C4-2B (cell line): ENCODE measurements around the gene ZNF644.
A peak's percentile ranks its signal among the peaks of the same experiment; 100 is the strongest.
"Not testable (repeated sequence)": the region's sequence is repeated elsewhere in the genome, so short reads cannot be mapped to it uniquely, and the experiment has no call there.

Source experiments
- H3K27ac ChIP-seq: fragments of 450-650 bp; 2 replicates; pipeline ENCODE4 v1.5.1; 2017
- ZFX ChIP-seq: fragments of 450-650 bp; IDR thresholded peaks from 2 replicates; pipeline ENCODE4 v1.6.1; 2017
- TF ChIP-seq, protein P1 (sequence below): fragments of 450-650 bp; conservative IDR thresholded peaks from 2 replicates; pipeline ENCODE4 v1.5.1; 2017; ENCODE audit warnings: mild to moderate bottlenecking

The ZNF644 gene

DNA sequence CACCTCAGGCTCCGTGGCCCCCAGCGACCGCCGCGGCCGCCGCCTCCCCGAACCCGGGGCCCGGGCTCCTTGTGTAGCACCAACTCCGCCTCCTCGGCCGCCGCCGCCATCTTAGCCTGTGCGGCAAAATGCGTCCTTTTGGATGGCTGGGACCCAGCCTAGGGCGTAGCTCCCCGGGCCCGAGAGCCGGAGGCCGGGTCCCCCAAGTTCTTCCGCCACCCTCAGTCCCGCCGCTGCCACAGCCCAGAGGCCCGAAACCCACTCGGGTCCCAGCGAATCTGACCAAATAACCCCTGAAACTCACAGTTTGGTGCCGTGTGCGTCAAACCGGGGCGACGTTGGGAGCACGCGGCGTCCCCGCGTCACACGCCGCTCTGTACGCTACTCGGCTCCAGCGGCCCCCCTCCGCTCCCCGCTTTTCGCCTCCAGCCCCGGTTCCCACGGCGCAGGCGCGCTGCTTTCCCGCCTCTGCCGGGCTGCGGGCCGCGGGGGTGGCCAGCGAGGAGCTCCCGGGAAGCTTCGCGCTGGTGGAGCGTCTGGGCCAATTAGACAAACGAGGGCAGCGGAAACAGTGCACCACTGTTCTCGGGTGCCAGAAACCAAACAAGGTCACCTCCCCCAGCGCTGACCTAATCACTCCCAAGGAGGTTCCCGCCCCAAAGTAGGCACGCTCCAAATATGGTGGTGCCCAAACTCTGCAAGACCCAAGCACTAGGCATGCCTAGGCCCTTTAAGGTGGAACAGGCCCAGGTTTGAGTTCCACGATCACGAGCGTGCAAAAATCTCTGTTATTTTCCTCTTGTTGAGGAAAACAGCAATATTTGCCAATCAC lies at the start of gene ZNF644:
Gene ZNF644, minus strand, starts transcription at position 350 of the 832 bp plus-strand sequence. CDS start 39,682 bp downstream, outside the sequence.
- peak; percentile 72 for TF ChIP-seq ZFX
- TF ChIP-seq, protein P1, sequence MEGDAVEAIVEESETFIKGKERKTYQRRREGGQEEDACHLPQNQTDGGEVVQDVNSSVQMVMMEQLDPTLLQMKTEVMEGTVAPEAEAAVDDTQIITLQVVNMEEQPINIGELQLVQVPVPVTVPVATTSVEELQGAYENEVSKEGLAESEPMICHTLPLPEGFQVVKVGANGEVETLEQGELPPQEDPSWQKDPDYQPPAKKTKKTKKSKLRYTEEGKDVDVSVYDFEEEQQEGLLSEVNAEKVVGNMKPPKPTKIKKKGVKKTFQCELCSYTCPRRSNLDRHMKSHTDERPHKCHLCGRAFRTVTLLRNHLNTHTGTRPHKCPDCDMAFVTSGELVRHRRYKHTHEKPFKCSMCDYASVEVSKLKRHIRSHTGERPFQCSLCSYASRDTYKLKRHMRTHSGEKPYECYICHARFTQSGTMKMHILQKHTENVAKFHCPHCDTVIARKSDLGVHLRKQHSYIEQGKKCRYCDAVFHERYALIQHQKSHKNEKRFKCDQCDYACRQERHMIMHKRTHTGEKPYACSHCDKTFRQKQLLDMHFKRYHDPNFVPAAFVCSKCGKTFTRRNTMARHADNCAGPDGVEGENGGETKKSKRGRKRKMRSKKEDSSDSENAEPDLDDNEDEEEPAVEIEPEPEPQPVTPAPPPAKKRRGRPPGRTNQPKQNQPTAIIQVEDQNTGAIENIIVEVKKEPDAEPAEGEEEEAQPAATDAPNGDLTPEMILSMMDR = no peak
- peak within 1 kb of the TSS; percentile 97 for H3K27ac ChIP-seq

DNA sequence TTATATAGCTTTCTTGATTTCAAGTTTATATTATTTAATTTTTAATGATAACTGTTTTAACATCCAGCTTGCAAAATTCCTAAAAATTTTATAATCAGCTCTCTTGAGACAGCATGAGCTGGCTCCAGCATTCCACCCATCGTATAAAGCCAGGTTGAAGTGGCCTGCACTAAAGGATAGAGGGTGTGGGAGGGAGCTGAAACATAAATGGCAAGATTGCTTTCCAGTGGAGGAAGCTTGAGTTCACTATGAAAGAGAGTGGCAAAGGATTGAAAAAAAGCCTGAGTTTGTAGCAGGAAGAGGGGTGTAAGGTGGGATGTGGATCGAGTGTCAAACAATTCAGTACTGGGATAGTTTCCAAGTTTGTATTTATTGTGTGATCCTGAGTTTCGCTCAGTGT lies 48.5 kb upstream of the ZNF644 start:
- no peak overlapping the region for H3K27ac ChIP-seq
- no peak for TF ChIP-seq ZFX
- TF ChIP-seq, protein P1 = no peak

DNA sequence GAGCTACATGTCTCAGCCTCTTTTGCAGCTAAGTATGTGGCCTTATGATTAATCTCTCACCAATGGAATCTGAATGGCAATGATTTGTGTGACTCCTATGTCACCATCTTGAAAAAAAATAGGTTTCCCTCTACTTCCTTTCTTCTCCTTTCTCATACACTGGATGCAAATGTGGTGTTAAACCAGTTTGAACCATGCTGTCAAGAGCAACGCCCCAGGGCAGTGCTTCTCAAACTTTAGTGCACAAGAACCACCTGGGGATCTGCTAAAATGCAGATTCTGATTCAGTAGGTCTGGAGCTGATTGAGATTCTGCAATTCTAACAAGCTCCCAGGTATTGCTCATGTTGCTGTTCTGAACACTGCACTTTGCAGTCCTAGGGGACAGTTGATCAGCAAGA lies 44.7 kb upstream of the ZNF644 start:
- no peak overlapping the region for H3K27ac ChIP-seq
- TF ChIP-seq, protein P1 = no peak
- no peak for TF ChIP-seq ZFX

DNA sequence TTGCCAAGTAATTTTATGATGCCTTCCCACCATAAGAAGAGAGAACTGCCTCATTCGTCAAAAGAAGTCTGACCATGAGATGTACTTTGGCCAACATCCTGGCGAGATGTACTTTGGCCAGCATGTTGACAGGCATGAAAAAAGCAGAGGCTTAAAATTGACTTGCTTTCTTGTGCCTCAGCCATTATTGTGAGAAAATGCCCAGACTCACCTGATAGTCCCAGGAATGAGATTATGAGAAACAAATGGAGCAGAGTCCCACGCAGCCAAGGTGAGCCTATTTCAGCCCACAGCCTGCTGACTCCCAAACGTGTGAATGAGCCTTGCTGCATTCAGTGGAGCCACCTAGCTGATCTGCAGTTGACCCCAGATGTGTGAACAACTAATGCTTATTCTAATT lies 43.5 kb upstream of the ZNF644 start:
- H3K27ac ChIP-seq = no peak overlapping the region
- TF ChIP-seq ZFX = no peak
- TF ChIP-seq, protein P1 = no peak

DNA sequence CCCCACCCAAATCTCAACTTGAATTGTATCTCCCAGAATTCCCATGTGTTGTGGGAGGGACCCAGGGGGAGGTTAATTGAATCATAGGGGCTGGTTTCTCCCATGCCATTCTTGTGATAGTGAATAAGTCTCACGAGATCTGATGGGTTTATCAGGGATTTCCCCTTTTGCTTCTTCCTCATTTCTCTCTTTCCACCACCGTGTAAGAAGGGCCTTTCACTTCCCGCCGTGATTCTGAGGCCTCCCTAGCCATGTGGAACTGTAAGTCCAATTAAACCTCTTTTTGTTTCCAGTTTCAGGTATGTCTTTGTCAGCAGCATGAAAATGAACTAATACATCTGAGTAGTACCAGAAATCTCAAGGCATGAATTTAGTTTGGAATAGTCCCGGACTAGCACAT lies 41.6 kb upstream of the ZNF644 start:
- H3K27ac ChIP-seq = not testable (repeated sequence)

DNA sequence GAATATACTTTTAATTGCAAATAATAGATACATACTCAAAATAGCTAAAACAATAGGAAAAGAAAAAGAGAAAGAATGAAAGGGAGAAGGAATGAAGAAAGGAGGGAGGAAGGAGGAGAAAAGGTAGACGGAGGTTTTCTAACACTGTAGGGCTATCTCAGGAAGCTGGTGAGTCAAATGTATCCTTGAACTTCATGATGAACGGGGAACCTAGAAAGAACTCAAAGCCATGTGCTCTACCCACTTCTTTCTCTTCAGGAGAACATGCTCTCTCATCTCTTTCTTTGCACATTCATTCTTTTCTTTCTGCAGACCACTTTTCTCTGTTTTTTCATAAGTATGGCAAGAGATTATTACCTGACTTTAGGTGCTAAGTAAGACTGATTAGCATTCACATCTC lies 37.3 kb upstream of the ZNF644 start:
- no peak overlapping the region for H3K27ac ChIP-seq
- TF ChIP-seq, protein P1 = no peak

DNA sequence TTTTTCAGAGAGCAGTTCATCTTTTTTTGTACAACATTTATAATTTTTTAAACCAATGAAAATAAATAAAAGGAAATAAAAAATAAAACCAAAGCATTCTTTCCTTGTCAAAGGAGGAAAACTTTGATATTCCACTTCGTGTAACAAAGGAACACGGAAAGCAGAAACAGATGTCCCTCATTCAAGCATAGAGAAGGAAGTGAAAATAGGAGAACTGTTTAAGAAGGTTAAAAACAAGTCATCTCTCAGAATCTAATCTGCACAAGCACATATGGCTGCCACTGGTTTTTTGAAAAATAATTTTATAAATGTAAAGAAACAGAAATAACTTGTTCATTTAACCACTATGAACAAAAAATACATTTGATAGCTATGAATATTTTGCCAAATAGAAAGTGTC lies 35.9 kb upstream of the ZNF644 start:
- TF ChIP-seq, protein P1 = no peak
- TF ChIP-seq ZFX = no peak
- H3K27ac ChIP-seq = no peak overlapping the region

DNA sequence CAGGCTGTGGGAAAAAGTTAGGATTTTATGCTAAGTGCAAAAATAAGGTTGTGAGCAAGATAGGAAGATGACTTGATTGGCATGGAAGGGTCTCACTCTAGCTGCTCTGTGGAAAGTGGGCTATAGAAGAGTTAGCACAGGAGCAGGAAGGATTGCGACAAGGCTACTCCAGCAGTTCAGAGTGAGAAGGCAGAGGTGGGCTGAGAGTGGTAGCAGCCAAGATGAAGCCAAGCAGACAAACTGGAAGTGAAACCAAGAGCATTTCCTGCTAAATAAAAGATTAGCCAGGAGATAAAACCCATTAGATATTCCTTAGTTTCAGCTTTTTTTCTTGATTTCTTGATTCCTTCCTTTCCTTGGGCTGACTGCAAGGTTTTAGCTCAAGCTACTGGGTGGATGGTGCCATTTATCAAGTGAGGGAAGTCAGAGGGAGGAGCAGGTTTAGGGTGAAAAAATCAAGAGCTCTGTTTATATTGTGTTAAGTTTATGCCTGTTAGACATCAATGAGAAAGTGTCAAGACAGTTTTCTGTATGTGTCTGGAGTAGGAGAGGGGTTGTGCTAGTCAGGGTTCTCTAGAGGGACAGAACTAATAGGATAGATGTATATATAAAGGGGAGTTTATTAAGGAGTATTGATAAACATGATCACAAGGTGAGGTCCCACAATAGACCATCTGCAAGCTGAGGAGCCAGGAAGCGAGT lies 33.1 kb upstream of the ZNF644 start:
- no peak overlapping the region for H3K27ac ChIP-seq
- TF ChIP-seq, protein P1 = no peak
- TF ChIP-seq ZFX = no peak
